OCI-LY1 (cell line): Measurements from ENCODE around the gene RINT1.
"Not testable (repeated sequence)": the region's sequence is repeated elsewhere in the genome, so short reads cannot be mapped to it uniquely, and the experiment has no call there.

ENCODE experiments used
- EZH2 ChIP-seq: fragments of 200-600 bp; sonication (generic), shearing (Covaris generic); IDR thresholded peaks from 2 replicates; pipeline ENCODE4 v1.8.0; 2017; ENCODE audit warnings: borderline replicate concordance, mixed run types, mild to moderate bottlenecking, antibody characterized with exemption, low read length, moderate library complexity, mixed read lengths
- TF ChIP-seq, protein P1 (sequence below): fragments of 200-600 bp; sonication (generic), shearing (Covaris generic); IDR thresholded peaks from 2 replicates; pipeline ENCODE4 v1.5.1; 2017; ENCODE audit warnings: mild to moderate bottlenecking, antibody characterized with exemption, low read length, moderate library complexity, mixed read lengths

DNA sequence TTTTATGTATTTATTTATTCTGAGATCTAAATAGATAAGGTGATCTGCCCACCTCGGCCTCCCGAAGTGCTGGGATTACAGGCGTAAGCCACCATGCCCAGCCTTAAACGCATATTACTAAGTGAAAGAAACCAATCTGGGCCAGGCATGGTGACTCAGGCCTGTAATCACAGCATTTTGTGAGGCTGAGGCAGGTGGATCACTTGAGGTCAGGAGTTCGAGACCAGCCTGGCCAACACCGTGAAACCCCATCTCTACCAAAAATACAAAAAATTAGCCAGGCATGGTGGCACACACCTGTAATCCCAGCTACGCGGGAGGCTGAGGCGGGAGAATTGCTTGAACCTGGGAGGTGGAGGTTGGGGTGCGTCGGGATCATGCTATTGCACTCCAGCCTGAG is 7.6 kb upstream of the RINT1 start:
- TF ChIP-seq, protein P1, sequence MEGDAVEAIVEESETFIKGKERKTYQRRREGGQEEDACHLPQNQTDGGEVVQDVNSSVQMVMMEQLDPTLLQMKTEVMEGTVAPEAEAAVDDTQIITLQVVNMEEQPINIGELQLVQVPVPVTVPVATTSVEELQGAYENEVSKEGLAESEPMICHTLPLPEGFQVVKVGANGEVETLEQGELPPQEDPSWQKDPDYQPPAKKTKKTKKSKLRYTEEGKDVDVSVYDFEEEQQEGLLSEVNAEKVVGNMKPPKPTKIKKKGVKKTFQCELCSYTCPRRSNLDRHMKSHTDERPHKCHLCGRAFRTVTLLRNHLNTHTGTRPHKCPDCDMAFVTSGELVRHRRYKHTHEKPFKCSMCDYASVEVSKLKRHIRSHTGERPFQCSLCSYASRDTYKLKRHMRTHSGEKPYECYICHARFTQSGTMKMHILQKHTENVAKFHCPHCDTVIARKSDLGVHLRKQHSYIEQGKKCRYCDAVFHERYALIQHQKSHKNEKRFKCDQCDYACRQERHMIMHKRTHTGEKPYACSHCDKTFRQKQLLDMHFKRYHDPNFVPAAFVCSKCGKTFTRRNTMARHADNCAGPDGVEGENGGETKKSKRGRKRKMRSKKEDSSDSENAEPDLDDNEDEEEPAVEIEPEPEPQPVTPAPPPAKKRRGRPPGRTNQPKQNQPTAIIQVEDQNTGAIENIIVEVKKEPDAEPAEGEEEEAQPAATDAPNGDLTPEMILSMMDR = not testable (repeated sequence)
- not testable (repeated sequence) for TF ChIP-seq EZH2
